Activated CD4-positive, alpha-beta T cell treated with anti-CD3 and anti-CD28 coated beads, Interleukin-2, Interleukin-4, amounts not matched to agents 100 ng/mL and 50 ng/mL, durations not matched to agents 16 hours and 8 hours (primary cell): ENCODE results near the gene STATH.
"Not testable (repeated sequence)": the region's sequence is repeated elsewhere in the genome, so short reads cannot be mapped to it uniquely, and the experiment has no call there.

Experiments
- DNase-seq: peaks from one replicate; pipeline ENCODE4 v3.0.0-alpha.2; 2020; ENCODE audit warnings: low spot score

STATH gene

GRCh38 chr4:69995526-69996016, at the start of gene STATH:
Gene STATH, plus strand, starts transcription at chr4:69995966. Its CDS starts 2,472 bp downstream, at chr4:69998438.
- DNase-seq = no peak

GRCh38 chr4:69951602-69952001, 44.2 kb upstream of the STATH start:
- DNase-seq = no peak

GRCh38 chr4:69957209-69957608, 38.6 kb upstream of the STATH start:
- DNase-seq = no peak

GRCh38 chr4:69965628-69966027, 30.1 kb upstream of the STATH start, which contains the start of gene CSN2:
Gene CSN2, minus strand, starts transcription at chr4:69965728. Its CDS starts 4,733 bp downstream, at chr4:69960995.
- DNase-seq = no peak

GRCh38 chr4:69970071-69970470, 25.7 kb upstream of the STATH start:
- no peak for DNase-seq

- DNase-seq = no peak
Measured at GRCh38 chr4:69974631-69975030, 21.1 kb upstream of the STATH start.

- no peak for DNase-seq
Measured at GRCh38 chr4:69977582-69977981, 18.2 kb upstream of the STATH start.

- peak; percentile 13 for DNase-seq
Measured at GRCh38 chr4:69984030-69984443, 11.7 kb upstream of the STATH start.

GRCh38 chr4:69986663-69987062, 9.1 kb upstream of the STATH start:
- no peak for DNase-seq

- DNase-seq = no peak
Measured at GRCh38 chr4:69991016-69991415, 4.8 kb upstream of the STATH start.

- DNase-seq = no peak
Measured at GRCh38 chr4:69994782-69995181, 984 bp upstream of the STATH start.

GRCh38 chr4:69999420-69999819, 3.7 kb downstream of the STATH start:
- DNase-seq = peak; percentile 45

- DNase-seq = no peak
Measured at GRCh38 chr4:70000711-70001110, 4.9 kb downstream of the STATH start.

- DNase-seq = no peak
Measured at GRCh38 chr4:70002507-70002906, 6.7 kb downstream of the STATH start.

- DNase-seq = no peak
Measured at GRCh38 chr4:70008771-70009170, 13.0 kb downstream of the STATH start.

GRCh38 chr4:70019006-70019405, 23.2 kb downstream of the STATH start:
- not testable (repeated sequence) for DNase-seq

- no peak for DNase-seq
Measured at GRCh38 chr4:70023218-70023617, 27.5 kb downstream of the STATH start.

- no peak for DNase-seq
Measured at GRCh38 chr4:70027011-70027410, 31.2 kb downstream of the STATH start.

- not testable (repeated sequence) for DNase-seq
Measured at GRCh38 chr4:70028159-70028558, 32.4 kb downstream of the STATH start, which contains the start of gene HTN3. Gene HTN3, plus strand, starts transcription at chr4:70028459. Its CDS starts 2,282 bp downstream, at chr4:70030741.

- not testable (repeated sequence) for DNase-seq
Measured at GRCh38 chr4:70037559-70037958, 41.8 kb downstream of the STATH start.

- DNase-seq = not testable (repeated sequence)
Measured at GRCh38 chr4:70039928-70040327, 44.2 kb downstream of the STATH start.

- DNase-seq = no peak
Measured at GRCh38 chr4:70041652-70042286, 46.0 kb downstream of the STATH start.

GRCh38 chr4:70050138-70050537, 54.4 kb downstream of the STATH start, which contains the start of gene HTN1:
Gene HTN1, plus strand, starts transcription at chr4:70050438. Its CDS starts 2,639 bp downstream, at chr4:70053077.
- not testable (repeated sequence) for DNase-seq
